Right lobe of liver (tissue), 6 donors: ENCODE measurements around the gene PKD2L1. TPM values are rescaled to one million over a fixed set of nuclear protein-coding genes. Genes with fewer than 3 reads are reported as not detected.

ENCODE experiments used
- ATAC-seq, 4 donors: fragments of 200-7000 bp; cut with Tn5 transposase; one replicate each; pipeline ENCODE4 v1.9.1; 2020; ENCODE audit warnings: mild to moderate bottlenecking in 4 of 4, moderate library complexity in 4 of 4
- DNase-seq, 3 donors: peaks; one replicate each; pipeline ENCODE4 v3.0.0-alpha.2; 2020
- H3K27ac ChIP-seq, 3 donors: fragments of 200-600 bp; one replicate each; pipeline ENCODE4 v1.8.0; 2022
- H3K27me3 ChIP-seq, 2 donors: fragments of 200-600 bp; one replicate each; pipeline ENCODE4 v1.8.0; 2022
- H3K36me3 ChIP-seq, 4 donors: fragments of 200-600 bp; sonication (generic) in 1 of 4; one replicate each; pipeline versions ENCODE4 v1.5.1 to v1.8.0; 2017 to 2022; ENCODE audit warnings: control low read depth in 1 of 4
- H3K4me1 ChIP-seq, 4 donors: fragments of 200-600 bp; sonication (generic) in 1 of 4; one replicate each; pipeline versions ENCODE4 v1.5.1 to v1.8.0; 2017 to 2022; ENCODE audit warnings: control low read depth in 1 of 4
- H3K4me3 ChIP-seq, 3 donors: fragments of 200-600 bp; one replicate each; pipeline ENCODE4 v1.8.0; 2022
- H3K9me3 ChIP-seq, 4 donors: fragments of 200-600 bp; sonication (generic) in 1 of 4; one replicate each; pipeline versions ENCODE4 v1.5.1 to v1.8.0; 2017 to 2022; ENCODE audit warnings: control low read depth in 1 of 4
- CTCF ChIP-seq, 4 donors: fragments of 200-600 bp in 3 of 4; fragments of 450-650 bp in 1 of 4; IDR thresholded peaks; one replicate each; pipeline versions ENCODE4 v1.5.1 to v1.8.0; 2016 to 2022; ENCODE audit warnings: antibody characterized with exemption in 4 of 4, mild to moderate bottlenecking in 2 of 4
- POLR2A ChIP-seq: fragments of 450-650 bp; IDR thresholded peaks from one replicate; pipeline ENCODE4 v1.6.1; 2017; ENCODE audit warnings: antibody characterized with exemption, mild to moderate bottlenecking
- WGBS: methylation state at CpG from one replicate; pipeline ENCODE4 v1.1.6; 2018; ENCODE audit warnings: low coverage, low lambda C conversion rate; ENCODE audit not compliant: insufficient coverage; ENCODE audit errors: missing lambda C conversion rate; 5-methylcytosine and 5-hydroxymethylcytosine counted together
- intact Hi-C, 2 donors: fragments of 100-400 bp; cut with DNase I; formaldehyde crosslinking; loops; one replicate each; pipeline versions ENCODE4 v1.11.2 to v1.14.1; 2022
- total RNA-seq, 6 experiments: library from RNA; depleted of rRNA in 2 of 6; stranded (reverse); fragments of >200 nt in 2 of 6; fragmentation: NEBNext Ultra II Directional in 3 of 6; extraction: Animal tissue kit (Norgen Biotek cat#: 25700) in 3 of 6; gene quantifications; one replicate each; pipeline versions ENCODE4 v1.1.0 to v1.2.4, GENCODE V29; 2016 to 2023
- donor health status: DM: no; HTN: yes; CAD: no.
- donor health status: DM: no; HTN: no; CAD: no.
- donor health status: DM: no; HTN: no; CAD: no.
- donor health status: DM: no; HTN: yes; CAD: no.
- donor health status: DM: no; HTN: yes; CAD: no.

The PKD2L1 gene
- total RNA-seq, 6 experiments from 2014 or later = 0.12 to 0.26 (median 0.22) TPM; not detected in 3

- no peak overlapping the region for H3K27ac ChIP-seq
- no peaks in the 10 kb centered on the region for H3K9me3 ChIP-seq
- H3K4me3 ChIP-seq = no peak overlapping the region
- intact Hi-C loops = loop anchor here in 1 of 2 donors (2.0 to 10.0 kb wide), 2 partner anchors 94 to 166 kb away; no protein-coding TSS in a partner anchor
- WGBS = 48% methylated on average over 4 of the region's 4 CpGs
- H3K36me3 ChIP-seq = no peaks in the 10 kb centered on the region
- peaks cover 3 to 36% (median 13%) of the 10 kb centered on the region in 4 donors for H3K4me1 ChIP-seq
- TF ChIP-seq CTCF (IDR thresholded peaks at IDR 0.05) (peak; percentile 87 to 95 (median 92)), POLR2A (no peak)
- ATAC-seq (peak; percentile 52 to 68 (median 60)), DNase-seq (peak; percentile 73 to 82 (median 78))
- no peaks in the 10 kb centered on the region for H3K27me3 ChIP-seq
Measured at GRCh38 chr10:100338434-100339036, 8.5 kb upstream of the PKD2L1 start.

GRCh38 chr10:100334762-100335161 is 4.7 kb upstream of the PKD2L1 start:
- no peaks in the 10 kb centered on the region for H3K36me3 ChIP-seq
- no peak for DNase-seq
- TF ChIP-seq POLR2A (no peak), CTCF (IDR thresholded peaks at IDR 0.05) (no peak)
- ATAC-seq = no peak
- no peaks in the 10 kb centered on the region for H3K27me3 ChIP-seq
- no peaks in the 10 kb centered on the region for H3K9me3 ChIP-seq
- no peak overlapping the region for H3K27ac ChIP-seq
- intact Hi-C loops = loop anchor here (5.0 to 10.0 kb wide), 2 partner anchors 103 to 170 kb away; no protein-coding TSS in a partner anchor
- H3K4me3 ChIP-seq = no peak overlapping the region
- WGBS = 77% methylated on average over 9 of the region's 9 CpGs
- peaks cover 0 to 4% (median 0%) of the 10 kb centered on the region in 4 donors for H3K4me1 ChIP-seq

GRCh38 chr10:100333661-100334440 is 3.8 kb upstream of the PKD2L1 start:
- 85% methylated on average over 2 of the region's 2 CpGs for WGBS
- TF ChIP-seq POLR2A (no peak), CTCF (IDR thresholded peaks at IDR 0.05) (no peak)
- Histone ChIP-seq H3K4me1 (no peaks in the 10 kb centered on the region), H3K36me3 (no peaks in the 10 kb centered on the region), H3K27ac (no peak overlapping the region), H3K27me3 (no peaks in the 10 kb centered on the region), H3K4me3 (no peak overlapping the region), H3K9me3 (no peaks in the 10 kb centered on the region)
- intact Hi-C loops = loop anchor here (5.0 to 10.0 kb wide), 2 partner anchors 103 to 171 kb away; no protein-coding TSS in a partner anchor
- DNase-seq = no peak
- ATAC-seq = no peak

GRCh38 chr10:100333106-100333505 is 3.1 kb upstream of the PKD2L1 start:
- Histone ChIP-seq H3K36me3 (no peaks in the 10 kb centered on the region), H3K4me1 (no peaks in the 10 kb centered on the region), H3K27ac (no peak overlapping the region), H3K4me3 (no peak overlapping the region), H3K27me3 (no peaks in the 10 kb centered on the region), H3K9me3 (no peaks in the 10 kb centered on the region)
- no peak for ATAC-seq
- TF ChIP-seq CTCF (IDR thresholded peaks at IDR 0.05) = no peak
- no peak for TF ChIP-seq POLR2A
- intact Hi-C loops = loop anchor here (5.0 to 10.0 kb wide), 2 partner anchors 104 to 172 kb away; no protein-coding TSS in a partner anchor
- no peak for DNase-seq
- 43% methylated on average over 4 of the region's 4 CpGs for WGBS
